HL-60 (cell line): ENCODE measurements around the gene DUSP2.

ENCODE experiments used
- GABPA ChIP-seq: IDR thresholded peaks from 2 replicates; pipeline ENCODE4 v1.6.1; 2012; ENCODE audit warnings: low read depth
- POLR2AphosphoS5 ChIP-seq: IDR thresholded peaks from 2 replicates; pipeline ENCODE4 v1.6.1; 2012; ENCODE audit warnings: low read depth
- SPI1 ChIP-seq: IDR thresholded peaks from 2 replicates; pipeline ENCODE4 v1.6.1; 2012; ENCODE audit warnings: low read depth, mild to moderate bottlenecking, borderline replicate concordance
- TF ChIP-seq, protein P1 (sequence below): IDR thresholded peaks from one replicate; pipeline ENCODE4 v1.5.1; 2011; ENCODE audit warnings: low read length, control low read depth, inconsistent platforms; ENCODE audit not compliant: insufficient read depth
- TF ChIP-seq, protein P2 (sequence below): IDR thresholded peaks from 2 replicates; pipeline ENCODE4 v1.6.1; 2012; ENCODE audit warnings: low read depth; ENCODE audit not compliant: insufficient replicate concordance

- TF ChIP-seq, protein P1, sequence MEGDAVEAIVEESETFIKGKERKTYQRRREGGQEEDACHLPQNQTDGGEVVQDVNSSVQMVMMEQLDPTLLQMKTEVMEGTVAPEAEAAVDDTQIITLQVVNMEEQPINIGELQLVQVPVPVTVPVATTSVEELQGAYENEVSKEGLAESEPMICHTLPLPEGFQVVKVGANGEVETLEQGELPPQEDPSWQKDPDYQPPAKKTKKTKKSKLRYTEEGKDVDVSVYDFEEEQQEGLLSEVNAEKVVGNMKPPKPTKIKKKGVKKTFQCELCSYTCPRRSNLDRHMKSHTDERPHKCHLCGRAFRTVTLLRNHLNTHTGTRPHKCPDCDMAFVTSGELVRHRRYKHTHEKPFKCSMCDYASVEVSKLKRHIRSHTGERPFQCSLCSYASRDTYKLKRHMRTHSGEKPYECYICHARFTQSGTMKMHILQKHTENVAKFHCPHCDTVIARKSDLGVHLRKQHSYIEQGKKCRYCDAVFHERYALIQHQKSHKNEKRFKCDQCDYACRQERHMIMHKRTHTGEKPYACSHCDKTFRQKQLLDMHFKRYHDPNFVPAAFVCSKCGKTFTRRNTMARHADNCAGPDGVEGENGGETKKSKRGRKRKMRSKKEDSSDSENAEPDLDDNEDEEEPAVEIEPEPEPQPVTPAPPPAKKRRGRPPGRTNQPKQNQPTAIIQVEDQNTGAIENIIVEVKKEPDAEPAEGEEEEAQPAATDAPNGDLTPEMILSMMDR: no peak
- no peak for TF ChIP-seq POLR2AphosphoS5
- TF ChIP-seq, protein P2, sequence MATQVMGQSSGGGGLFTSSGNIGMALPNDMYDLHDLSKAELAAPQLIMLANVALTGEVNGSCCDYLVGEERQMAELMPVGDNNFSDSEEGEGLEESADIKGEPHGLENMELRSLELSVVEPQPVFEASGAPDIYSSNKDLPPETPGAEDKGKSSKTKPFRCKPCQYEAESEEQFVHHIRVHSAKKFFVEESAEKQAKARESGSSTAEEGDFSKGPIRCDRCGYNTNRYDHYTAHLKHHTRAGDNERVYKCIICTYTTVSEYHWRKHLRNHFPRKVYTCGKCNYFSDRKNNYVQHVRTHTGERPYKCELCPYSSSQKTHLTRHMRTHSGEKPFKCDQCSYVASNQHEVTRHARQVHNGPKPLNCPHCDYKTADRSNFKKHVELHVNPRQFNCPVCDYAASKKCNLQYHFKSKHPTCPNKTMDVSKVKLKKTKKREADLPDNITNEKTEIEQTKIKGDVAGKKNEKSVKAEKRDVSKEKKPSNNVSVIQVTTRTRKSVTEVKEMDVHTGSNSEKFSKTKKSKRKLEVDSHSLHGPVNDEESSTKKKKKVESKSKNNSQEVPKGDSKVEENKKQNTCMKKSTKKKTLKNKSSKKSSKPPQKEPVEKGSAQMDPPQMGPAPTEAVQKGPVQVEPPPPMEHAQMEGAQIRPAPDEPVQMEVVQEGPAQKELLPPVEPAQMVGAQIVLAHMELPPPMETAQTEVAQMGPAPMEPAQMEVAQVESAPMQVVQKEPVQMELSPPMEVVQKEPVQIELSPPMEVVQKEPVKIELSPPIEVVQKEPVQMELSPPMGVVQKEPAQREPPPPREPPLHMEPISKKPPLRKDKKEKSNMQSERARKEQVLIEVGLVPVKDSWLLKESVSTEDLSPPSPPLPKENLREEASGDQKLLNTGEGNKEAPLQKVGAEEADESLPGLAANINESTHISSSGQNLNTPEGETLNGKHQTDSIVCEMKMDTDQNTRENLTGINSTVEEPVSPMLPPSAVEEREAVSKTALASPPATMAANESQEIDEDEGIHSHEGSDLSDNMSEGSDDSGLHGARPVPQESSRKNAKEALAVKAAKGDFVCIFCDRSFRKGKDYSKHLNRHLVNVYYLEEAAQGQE: no peak
- TF ChIP-seq SPI1: no peak
- TF ChIP-seq GABPA: no peak
Observed at GRCh38 chr2:96128456-96128855, 16.8 kb downstream of the DUSP2 start.
